Retinal pigment epithelial cell (primary cell): Measurements from ENCODE around the gene LRRC10B.

Experiments
- DNase-seq: peaks from one replicate; pipeline ENCODE4 v3.0.0-alpha.2; 2010; ENCODE audit warnings: low read depth
- H3K4me3 ChIP-seq: 2 replicates; pipeline ENCODE4 v1.5.1; 2011; ENCODE audit warnings: mild to moderate bottlenecking, low read length, control low read depth, moderate library complexity
- CTCF ChIP-seq: conservative IDR thresholded peaks from 2 replicates; pipeline ENCODE4 v1.5.1; 2011; ENCODE audit warnings: low read depth, low read length, control low read depth, inconsistent platforms

The LRRC10B gene

GRCh38 chr11:61536676-61537270 lies 28.2 kb downstream of the LRRC10B start:
- no peak for DNase-seq
- TF ChIP-seq CTCF, result no peak
- no peak overlapping the region for H3K4me3 ChIP-seq

GRCh38 chr11:61537326-61537725 lies 28.8 kb downstream of the LRRC10B start:
- H3K4me3 ChIP-seq, result no peak overlapping the region
- no peak for TF ChIP-seq CTCF
- DNase-seq, result no peak

GRCh38 chr11:61538636-61538961 lies 30.1 kb downstream of the LRRC10B start:
- no peak overlapping the region for H3K4me3 ChIP-seq
- no peak for TF ChIP-seq CTCF
- DNase-seq, result no peak

- no peak overlapping the region for H3K4me3 ChIP-seq
- TF ChIP-seq CTCF, result no peak
- DNase-seq, result no peak
These were observed 30.5 kb downstream of the LRRC10B start for GRCh38 chr11:61539006-61539405.

- no peak for TF ChIP-seq CTCF
- no peak overlapping the region for H3K4me3 ChIP-seq
- no peak for DNase-seq
These were observed 31.3 kb downstream of the LRRC10B start for GRCh38 chr11:61539831-61540357.

DNA sequence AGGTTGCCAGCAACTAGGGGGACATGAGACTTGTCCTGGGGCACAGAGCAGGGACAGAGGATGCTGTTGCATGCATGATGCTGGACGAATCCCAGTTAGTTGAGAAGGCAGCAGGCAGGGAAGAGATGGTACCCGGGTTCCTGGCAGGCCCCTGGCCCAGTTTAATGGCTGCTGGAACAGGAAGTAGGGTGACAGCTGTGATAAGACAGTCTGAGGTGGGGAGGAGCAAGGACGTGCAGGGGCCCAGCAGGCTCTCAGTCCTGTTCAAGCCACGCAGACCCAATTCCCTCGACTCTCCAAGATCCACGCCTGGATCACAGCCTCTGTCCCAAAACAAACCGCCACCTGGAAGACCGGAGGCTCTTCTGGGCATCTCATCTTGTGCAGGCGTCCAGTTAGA lies 32.0 kb downstream of the LRRC10B start:
- TF ChIP-seq CTCF, result no peak
- no peak for DNase-seq
- H3K4me3 ChIP-seq, result no peak overlapping the region

GRCh38 chr11:61541598-61541997 lies 33.0 kb downstream of the LRRC10B start:
- no peak overlapping the region for H3K4me3 ChIP-seq
- no peak for DNase-seq
- TF ChIP-seq CTCF, result no peak
